Loucy (cell line): ENCODE results near the gene OSCAR.

Experiments used
- CTCF ChIP-seq: fragments of 200-600 bp; sonication (generic); conservative IDR thresholded peaks from 2 replicates; pipeline ENCODE4 v1.5.1; 2014; ENCODE audit warnings: mild to moderate bottlenecking, antibody characterized with exemption, low read length
- EZH2phosphoT487 ChIP-seq: fragments of 200-600 bp; IDR thresholded peaks from 2 replicates; pipeline ENCODE4 v1.6.1; 2018; ENCODE audit warnings: antibody characterized with exemption, mild to moderate bottlenecking, moderate library complexity, borderline replicate concordance

- TF ChIP-seq CTCF (no peak), EZH2phosphoT487 (no peak)
Observed at GRCh38 chr19:54073829-54074228, 26.8 kb downstream of the OSCAR start.
